GF-D8 (cell line): Measurements from ENCODE around the gene REC114.
"Not testable (repeated sequence)": the region's sequence is repeated elsewhere in the genome, so short reads cannot be mapped to it uniquely, and the experiment has no call there.

ENCODE experiments used
- DNase-seq: peaks from one replicate; lab custom pipeline; 2025; lab: John Stamatoyannopoulos, UW

Gene REC114, protein sequence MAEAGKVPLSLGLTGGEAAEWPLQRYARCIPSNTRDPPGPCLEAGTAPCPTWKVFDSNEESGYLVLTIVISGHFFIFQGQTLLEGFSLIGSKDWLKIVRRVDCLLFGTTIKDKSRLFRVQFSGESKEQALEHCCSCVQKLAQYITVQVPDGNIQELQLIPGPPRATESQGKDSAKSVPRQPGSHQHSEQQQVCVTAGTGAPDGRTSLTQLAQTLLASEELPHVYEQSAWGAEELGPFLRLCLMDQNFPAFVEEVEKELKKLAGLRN

DNA sequence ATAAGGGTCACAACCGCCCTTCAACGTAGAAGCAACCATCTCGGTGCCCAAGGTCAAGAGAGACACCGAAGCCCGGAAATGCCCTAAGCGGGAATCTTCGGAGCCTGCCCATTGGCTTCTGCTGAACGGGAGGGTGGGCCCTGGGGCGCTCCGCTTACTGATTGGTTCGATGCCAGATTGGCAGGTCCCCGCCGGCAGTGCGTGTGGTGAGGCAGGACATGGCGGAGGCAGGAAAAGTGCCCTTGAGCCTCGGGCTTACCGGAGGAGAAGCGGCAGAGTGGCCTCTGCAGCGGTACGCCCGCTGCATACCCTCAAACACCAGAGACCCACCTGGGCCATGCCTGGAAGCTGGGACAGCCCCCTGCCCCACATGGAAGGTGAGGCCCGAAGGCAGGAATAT is at the start of gene REC114:
REC114 (plus strand) TSS at position 197 of the 400 bp plus-strand sequence; CDS start at position 219, 22 bp downstream.
- no peak for DNase-seq

DNA sequence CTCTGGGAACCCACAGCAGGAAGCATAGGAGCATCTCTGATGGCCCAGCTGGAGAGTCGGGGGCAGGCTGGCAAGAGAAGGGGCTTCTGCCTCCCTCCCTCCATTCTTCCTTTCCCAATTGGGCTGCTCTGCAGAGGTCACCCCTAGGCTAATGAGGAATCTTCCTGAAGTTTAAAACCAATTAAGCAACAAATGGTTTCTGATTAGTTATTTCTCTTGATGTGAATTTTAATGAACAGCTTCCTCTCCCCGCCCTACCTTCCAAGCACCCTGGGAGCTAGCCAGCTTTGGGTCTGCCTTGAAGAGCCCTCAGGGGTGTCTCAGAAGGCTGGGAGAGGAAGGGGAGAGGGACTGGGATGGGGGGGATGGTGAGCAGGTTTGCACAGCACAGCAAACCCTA is 49.6 kb upstream of the REC114 start:
- DNase-seq = no peak

DNA sequence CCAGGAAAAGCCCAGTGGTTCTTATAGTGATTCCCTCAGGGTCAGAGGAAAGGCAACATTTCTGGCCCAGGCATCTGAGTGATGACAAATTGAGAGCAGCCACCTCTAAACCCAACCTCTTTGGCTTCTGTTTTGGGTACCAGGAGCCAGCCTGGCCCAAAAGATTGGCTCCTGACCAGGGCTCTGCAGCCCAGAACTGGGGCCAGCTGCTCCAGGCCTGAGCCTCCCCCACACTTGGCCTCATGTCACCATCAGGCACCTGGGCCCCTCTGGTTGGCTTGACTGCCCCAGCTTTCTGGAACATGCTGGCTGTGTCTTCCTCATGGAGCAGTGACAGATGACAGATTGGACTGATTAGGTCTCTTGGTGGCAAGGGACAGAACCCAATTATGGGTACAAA is 48.2 kb upstream of the REC114 start:
- no peak for DNase-seq

DNA sequence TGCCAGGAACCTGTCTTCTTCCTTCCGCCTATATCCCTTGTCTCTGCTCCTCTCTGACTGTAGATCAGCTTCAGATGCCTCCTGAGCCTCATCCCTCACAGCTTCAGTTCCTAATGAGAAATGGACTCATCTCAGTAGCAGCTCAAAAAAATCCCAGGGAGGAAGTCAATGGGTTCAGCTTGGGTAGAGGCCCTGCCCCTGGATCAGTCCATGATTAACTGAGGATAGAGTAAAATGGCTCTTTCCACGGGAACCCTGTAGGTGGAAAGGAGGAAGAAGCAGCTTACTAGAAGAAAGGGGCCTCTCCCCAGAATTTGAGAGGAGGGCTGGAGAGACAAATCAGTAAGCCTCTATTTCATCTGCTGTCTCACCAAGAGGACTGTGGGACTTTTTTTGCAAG is 47.3 kb upstream of the REC114 start:
- no peak for DNase-seq

DNA sequence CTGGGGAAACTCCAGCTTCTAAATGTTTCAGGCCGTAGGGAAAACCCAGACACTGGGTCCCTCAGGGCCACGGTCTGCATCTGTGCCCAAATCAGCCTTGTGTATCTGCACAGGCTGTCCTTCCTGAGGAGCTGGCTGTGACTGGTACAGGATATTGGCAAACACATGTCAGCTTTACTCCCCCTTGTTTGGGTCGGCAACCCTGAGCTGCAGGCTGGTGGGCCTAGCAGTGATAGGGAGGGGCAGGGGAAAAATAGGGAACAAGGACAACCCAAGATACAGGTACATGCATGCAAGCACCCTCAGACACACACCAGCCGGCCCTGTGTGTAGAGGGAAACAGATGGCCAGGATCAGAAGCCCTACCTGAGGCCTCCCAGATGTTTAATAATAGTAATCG is 45.5 kb upstream of the REC114 start:
- DNase-seq = no peak

DNA sequence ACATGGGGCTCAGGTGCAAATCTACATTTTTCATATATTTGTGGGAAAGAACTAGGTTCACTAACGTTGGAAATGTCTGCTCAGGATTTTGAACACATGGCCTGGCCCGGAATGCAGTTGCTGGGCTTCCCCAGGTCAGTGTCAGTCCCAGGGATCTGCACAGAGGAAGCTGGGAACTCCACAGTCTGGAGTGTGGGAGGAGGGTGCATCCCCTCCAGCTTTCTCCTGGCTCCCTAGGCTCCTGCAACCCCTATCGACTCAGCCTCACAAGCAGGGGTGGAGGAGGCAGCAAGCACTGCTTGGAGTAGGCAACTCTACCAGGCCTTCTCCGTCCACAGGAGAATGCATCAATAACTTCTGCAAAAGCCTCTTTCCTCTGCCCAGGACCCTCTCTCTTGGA is 44.1 kb upstream of the REC114 start:
- no peak for DNase-seq

DNA sequence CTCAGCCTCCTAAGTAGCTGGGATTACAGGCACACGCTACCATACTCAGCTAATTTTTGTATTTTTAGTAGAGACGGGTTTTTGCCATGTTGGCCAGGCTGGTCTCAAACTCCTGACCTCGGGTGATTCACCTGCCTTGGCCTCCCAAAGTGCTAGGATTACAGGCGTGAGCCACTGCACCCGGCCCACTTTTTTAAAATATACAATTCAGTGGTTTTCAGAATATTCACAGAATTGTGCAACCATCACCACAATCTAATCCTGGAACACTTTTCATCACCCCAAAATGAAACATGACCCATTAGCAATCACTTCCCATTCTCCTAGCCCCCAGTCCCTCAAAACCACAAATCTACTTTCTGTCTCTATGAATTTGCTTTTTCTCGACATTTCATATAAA is 42.7 kb upstream of the REC114 start:
- not testable (repeated sequence) for DNase-seq

DNA sequence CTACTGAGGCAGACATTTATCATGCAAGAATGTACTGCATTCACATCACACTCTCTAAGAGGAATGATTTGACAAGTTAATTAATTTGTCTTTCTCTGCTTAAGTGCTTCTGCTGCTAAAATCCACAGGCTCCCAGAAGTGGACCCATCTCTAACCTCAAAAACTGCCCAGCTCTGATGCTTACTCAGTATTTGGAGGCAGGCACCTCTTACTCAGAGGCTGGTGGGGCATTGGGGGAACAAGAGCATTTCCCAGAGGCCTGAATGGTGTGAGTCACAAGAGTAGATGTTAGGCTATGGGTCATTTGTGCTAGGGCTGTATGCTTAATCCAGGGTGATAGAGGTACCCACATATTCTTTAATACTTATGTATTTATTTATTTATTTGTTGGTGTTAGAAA is 39.8 kb upstream of the REC114 start:
- no peak for DNase-seq

DNA sequence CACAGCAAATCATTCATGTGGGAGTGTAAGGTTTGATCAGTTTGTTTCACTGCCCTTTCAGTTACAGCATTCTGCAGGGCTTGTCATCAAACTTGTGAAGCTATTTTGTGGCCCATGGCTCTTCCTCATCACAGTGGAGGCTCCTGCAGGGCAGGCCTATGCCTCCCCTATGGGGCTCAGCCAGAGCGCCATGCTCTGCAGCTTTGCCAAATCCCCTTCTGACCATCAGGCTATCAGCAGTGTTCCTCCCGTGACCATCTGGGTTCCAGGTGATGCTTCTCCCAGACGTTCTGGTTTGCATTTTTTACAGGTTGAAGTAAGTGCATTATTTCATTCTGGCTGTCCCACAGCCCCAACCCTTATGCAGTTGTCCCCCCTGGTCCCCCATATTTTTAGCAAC is 28.1 kb upstream of the REC114 start:
- DNase-seq = no peak

DNA sequence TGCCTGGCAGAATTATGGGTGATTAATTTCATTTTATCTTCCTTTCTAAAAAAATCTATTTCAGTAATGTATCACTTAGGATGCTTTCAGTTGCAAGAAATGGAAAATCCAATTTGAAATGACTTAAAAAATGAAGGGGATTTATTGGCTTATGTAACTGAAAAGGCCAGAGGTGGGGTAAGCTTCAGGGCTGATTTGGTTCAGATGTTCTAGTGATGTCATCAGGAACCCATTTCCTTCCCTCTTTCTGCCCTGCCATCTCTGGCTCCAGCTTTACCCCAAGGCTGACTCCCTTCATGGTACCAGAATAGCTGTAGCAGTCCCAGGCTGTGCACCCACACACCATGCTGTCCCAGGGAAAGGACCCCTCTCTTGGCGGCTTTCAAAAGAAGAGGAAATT is 18.5 kb upstream of the REC114 start:
- DNase-seq = no peak

DNA sequence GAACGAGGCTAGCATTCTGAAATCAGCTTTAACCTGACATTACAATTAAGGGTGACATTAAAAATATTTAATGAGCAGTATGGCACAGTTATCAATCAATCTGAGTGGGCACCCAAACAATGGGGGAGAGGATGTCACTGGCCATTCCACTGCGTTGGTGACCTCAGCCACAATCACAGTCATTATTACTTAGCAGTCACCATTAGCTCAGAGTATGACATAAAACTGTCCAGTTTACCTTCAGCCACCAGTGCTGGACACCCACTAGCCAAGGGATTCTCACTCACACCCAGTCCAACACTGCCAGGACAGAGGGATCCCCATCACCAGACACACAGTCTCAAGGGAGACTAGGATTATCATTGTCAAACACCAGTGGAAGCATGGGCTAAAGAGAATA is 17.5 kb upstream of the REC114 start:
- DNase-seq = no peak

DNA sequence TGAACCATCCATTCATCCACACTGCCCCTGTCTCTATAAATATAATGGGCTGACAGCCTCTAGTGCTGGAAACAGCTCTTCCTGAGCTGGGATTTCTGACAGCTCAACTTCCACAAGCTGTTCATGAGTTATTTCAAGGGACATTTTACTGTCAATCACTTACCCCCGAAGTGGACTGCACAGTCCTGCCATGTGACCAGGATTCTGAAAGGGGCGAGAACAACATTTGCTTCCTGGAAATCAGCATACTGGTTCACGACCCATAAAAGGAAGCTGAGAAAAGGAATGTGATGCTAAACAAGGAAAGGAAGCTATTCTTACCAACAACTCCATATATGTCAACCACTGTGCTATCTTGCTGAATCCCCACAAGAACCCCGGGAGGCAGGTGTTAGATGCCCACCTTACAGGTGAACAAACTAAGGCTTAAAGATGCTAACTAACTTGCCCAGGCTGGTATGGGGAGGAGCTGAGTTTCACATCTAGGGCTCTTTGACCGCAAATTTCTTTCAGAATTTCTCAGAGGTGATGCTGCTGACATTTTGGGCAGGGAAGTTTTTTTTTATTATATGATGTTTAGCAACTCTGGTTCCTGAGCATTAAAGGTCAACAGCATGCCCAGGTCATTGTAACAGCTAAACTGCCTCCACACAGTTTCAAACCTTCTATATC is 16.5 kb upstream of the REC114 start:
- DNase-seq = no peak

DNA sequence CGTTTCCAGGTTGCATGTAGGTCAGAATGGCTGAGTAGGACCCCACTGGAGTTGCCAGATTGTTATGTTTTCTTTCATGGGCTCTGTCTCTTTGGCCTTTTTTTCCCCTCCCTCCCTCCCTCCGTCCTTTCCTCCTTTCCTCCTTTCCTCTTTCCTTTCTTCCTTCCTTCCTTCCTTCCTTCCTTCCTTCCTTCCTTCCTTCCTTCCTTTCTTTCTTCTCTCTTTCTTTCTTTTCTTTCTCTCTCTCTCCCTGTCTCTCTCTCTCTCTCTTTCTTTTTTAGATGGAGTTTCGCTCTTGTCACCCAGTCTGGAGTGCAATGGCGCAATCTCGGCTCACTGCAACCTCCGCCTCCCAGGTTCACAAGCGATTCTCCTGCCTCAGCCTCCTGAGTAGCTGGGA is 11.6 kb upstream of the REC114 start:
- DNase-seq = not testable (repeated sequence)

DNA sequence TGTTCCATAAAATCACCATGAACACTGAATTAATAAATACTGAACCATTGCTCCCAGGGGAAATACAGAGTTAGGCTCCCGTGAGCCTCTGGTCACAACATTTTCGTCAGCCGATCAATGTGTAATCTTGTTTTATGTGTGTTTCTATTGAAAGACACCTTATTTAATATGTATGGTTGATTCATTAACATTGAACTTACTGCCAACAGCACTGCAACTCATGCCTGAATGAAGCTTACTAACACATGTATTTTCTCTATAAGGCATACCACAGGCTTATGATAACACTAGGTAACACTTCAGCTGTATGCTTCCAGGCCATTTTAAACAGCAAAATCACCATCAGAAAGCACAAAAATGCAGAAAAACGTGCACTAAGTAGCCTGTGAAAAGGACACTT is 9.1 kb upstream of the REC114 start:
- no peak for DNase-seq

DNA sequence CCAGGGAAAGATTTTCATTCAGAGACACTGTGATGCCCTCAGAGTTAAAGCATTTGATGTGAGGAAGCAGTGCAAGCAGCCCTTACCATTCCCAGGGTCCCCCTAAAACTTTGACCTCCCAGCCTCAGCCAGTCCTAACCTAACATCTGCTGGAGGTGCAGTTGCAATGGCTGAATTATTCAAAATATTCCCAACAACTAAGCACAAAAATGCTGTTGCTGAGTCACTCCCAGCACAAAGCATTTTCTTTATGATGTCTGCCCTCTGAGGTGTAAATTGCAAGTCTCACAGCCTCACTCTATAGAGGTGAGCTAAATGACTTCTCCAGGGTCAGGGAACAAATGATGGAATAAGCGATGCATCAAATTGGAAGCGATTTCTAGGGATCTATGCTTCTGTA is 6.4 kb upstream of the REC114 start:
- no peak for DNase-seq

DNA sequence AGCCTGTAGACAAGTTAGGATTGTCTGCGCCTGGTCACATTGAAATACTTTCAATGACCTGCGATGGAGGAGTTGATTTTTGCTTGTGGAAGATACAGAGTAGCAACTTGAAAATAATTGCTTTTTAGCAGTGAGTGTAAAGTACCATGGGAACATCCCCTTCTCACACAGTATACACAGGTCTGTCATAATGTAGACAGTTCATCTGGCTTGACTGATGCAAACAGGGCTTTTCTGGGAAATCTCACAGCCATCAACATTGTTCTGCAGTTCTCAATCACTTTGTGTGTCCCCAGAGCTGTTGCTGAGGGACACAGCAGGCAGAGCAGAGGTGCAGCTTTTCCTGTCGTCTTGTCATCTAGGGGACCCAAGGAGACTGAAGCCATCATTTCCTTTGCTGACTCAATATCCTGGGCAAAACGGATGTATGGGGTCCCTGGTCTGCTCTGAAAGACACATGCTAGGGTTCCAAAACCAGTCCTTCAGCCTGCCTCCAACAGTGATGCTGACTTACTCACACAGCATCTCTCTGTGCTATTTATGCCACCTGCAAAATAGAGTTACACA is 5.3 kb upstream of the REC114 start:
- no peak for DNase-seq

DNA sequence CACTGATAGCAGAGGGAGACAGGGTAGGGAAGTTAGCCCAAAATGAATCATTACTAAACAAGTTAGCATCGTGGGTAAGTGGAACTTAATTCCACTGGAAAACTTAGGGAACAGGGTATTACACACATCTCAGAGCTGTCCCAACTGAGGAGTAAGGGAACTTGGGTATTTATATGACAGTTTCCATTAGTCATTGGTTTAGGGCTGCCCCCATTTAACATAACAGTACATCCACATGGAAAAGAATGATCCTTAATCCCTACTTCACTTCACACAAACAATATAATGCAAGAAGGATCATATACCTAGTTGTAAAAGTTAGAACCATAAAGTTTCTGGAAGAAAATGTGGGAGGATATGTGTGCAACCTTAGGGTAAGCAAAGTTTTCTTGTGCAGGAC is 4.3 kb upstream of the REC114 start:
- DNase-seq = no peak

DNA sequence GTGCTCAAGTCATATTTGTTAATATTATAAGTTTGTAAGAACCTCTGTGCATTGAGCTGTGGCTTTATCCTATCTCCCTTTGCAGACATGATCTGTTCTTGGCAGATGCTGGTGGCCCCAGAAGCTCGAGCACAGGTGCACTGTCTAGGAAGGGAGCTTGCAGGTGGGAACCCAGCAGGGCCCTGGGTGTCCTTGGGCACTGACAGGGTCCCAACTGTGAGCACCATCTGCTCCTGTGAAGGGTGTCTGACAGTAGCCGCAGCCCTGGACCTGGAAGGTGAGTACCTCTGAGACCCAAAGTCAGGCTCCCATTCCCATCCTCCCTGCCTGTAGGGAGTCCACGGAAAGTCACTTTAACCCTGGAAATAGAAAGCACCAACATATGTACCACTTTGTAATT is 2.4 kb upstream of the REC114 start:
- no peak for DNase-seq

DNA sequence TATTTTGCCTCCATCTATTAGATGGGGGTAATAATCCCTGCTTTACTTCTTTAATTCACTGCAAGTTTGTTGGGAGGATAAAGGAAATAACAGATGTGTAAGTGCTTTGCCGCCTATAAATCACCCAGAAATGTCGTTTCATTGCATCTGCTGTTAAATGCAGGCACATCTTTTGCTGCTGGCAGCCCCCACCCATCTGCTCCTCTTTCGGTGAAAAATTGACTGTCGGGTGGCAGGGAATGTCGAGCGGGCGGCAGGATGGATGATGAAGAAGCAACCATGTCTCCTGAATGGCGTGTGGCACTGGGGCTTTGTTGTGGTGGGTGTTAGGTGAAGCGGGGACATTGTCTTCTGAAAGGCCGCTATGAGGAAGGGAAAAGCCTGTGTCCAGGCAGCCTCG is 543 bp upstream of the REC114 start:
- no peak for DNase-seq

DNA sequence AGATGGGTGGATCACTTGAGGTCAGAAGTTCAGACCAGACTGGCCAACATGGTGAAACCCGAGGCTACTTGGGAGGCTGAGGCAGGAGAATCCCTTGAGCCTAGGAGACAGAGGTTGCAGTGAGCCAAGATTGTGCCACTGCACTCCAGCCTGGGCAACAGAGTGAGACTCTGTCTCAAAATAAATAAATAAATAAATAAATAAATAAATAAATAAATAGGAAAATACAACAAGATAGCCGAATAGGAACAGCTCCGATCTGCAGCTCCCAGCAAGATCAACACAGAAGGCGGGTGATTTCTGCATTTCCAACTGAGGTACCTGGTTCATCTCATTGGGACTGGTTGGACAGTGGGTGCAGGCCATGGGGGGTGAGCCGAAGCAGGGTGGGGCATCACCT is 4.5 kb downstream of the REC114 start:
- not testable (repeated sequence) for DNase-seq

DNA sequence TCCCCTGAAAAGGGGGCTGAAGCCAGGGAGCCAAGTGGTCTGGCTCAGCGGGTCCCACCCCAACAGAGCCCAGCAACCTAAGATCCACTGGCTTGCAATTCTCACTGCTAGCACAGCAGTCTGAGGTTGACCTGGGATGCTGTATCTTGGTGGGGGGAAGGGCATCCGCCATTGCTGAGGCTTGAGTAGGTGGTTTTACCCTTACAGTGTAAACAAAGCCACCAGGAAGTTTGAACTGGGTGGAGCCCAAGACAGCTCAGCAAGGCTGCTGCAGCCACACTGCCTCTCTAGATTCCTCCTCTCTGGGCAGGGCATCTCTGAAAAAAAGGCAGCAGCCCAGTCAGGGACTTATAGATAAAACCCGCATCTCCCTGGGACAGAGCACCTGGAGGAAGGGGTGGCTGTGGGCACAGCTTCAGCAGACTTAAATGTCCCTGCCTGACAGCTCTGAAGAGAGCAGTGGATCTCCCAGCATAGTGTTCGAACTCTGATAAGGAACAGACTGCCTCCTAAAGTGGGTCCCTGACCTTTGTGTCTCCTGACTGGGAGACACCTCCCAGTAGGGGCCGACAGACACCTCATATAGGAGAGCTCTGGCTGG is 5.3 kb downstream of the REC114 start:
- DNase-seq = not testable (repeated sequence)

DNA sequence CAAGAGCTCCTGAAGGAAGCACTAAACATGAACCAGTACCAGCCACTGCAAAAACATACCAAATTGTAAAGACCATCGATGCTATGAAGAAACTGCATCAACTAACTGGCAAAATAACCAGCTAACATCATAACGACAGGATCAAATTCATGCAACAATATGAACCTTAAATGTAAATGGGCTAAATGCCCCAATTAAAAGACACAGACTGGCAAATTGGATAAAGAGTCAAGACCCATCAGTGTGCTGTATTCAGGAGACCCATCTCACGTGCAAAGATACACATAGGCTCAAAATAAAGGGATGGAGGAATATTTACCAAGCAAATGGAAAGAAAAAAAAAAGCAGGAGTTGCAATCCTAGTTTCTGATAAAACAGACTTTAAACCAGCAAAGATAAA is 7.0 kb downstream of the REC114 start:
- not testable (repeated sequence) for DNase-seq

DNA sequence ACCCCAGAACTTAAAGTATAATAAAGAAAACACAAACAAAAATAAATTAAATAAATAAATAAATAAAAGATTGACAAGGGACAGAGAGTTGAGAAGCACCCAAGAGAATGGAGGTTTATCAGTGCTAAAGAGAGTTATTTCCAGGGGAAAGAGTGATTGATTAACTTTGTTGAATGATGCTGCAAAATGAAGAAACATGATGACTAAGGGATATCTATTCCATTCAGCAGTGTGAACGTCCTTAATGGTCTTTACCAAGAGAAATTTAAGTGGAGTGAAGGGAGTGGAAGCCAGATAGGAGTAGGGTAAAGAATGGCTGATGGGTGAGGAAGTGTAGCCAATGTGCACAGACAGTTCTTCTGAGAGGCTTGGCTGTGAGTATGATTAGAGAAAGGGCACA is 11.1 kb downstream of the REC114 start:
- no peak for DNase-seq
